GM04504 (cell line): ENCODE data around the gene ANGPTL2.
A peak's percentile ranks its signal among the peaks of the same experiment; 100 is the strongest.

ENCODE experiments used
- DNase-seq: peaks from one replicate; pipeline ENCODE4 v3.0.0-alpha.2; 2012; ENCODE audit warnings: low read depth

ANGPTL2 gene

GRCh38 chr9:127049581-127049980 lies 72.9 kb downstream of the ANGPTL2 start:
- DNase-seq, result no peak

- peak; percentile 70 for DNase-seq
Measured at GRCh38 chr9:127049044-127049443, 73.4 kb downstream of the ANGPTL2 start.

GRCh38 chr9:127047971-127048370 lies 74.5 kb downstream of the ANGPTL2 start:
- no peak for DNase-seq

- no peak for DNase-seq
Measured at GRCh38 chr9:127045148-127045547, 77.3 kb downstream of the ANGPTL2 start.

GRCh38 chr9:127039492-127039891 lies 82.9 kb downstream of the ANGPTL2 start:
- DNase-seq, result no peak

GRCh38 chr9:127038531-127038930 lies 83.9 kb downstream of the ANGPTL2 start:
- DNase-seq, result no peak
